HG03354 (cell line): Measurements from ENCODE around the gene TMEM135.
"Not testable (repeated sequence)": the region's sequence is repeated elsewhere in the genome, so short reads cannot be mapped to it uniquely, and the experiment has no call there.

Experiments used
- ATAC-seq: cut with Tn5 transposase; IDR thresholded peaks from one replicate; pipeline ENCODE4 v1.9.1; 2021; ENCODE audit warnings: mild to moderate bottlenecking; ENCODE audit not compliant: unreplicated experiment, poor library complexity, severe bottlenecking

The TMEM135 gene

GRCh38 chr11:87181143-87181542, 143.4 kb downstream of the TMEM135 start:
- no peak for ATAC-seq

- ATAC-seq, result no peak
Observed at GRCh38 chr11:87185228-87185627, 147.5 kb downstream of the TMEM135 start.

GRCh38 chr11:87187076-87187475, 149.3 kb downstream of the TMEM135 start:
- ATAC-seq, result no peak

GRCh38 chr11:87187930-87188329, 150.2 kb downstream of the TMEM135 start:
- ATAC-seq, result no peak

GRCh38 chr11:87188396-87188795, 150.7 kb downstream of the TMEM135 start:
- ATAC-seq, result not testable (repeated sequence)

- not testable (repeated sequence) for ATAC-seq
Observed at GRCh38 chr11:87188921-87189320, 151.2 kb downstream of the TMEM135 start.

GRCh38 chr11:87190071-87190470, 152.3 kb downstream of the TMEM135 start:
- ATAC-seq, result no peak

- ATAC-seq, result no peak
Observed at GRCh38 chr11:87193756-87194470, 156.2 kb downstream of the TMEM135 start.

GRCh38 chr11:87194985-87195820, 157.5 kb downstream of the TMEM135 start:
- ATAC-seq, result no peak

GRCh38 chr11:87198266-87198881, 160.6 kb downstream of the TMEM135 start:
- ATAC-seq, result no peak

GRCh38 chr11:87201376-87201775, 163.6 kb downstream of the TMEM135 start:
- ATAC-seq, result no peak

GRCh38 chr11:87203907-87204602, 166.3 kb downstream of the TMEM135 start:
- ATAC-seq, result peak; percentile 54

- peak; percentile 28 for ATAC-seq
Observed at GRCh38 chr11:87212891-87213290, 175.2 kb downstream of the TMEM135 start.

GRCh38 chr11:87213444-87213843, 175.7 kb downstream of the TMEM135 start:
- peak; percentile 88 for ATAC-seq

- no peak for ATAC-seq
Observed at GRCh38 chr11:87215236-87215635, 177.5 kb downstream of the TMEM135 start.

GRCh38 chr11:87219266-87219665, 181.5 kb downstream of the TMEM135 start:
- ATAC-seq, result no peak

- no peak for ATAC-seq
Observed at GRCh38 chr11:87223816-87224215, 186.1 kb downstream of the TMEM135 start.

- no peak for ATAC-seq
Observed at GRCh38 chr11:87224486-87224885, 186.8 kb downstream of the TMEM135 start.

GRCh38 chr11:87228820-87229219, 191.1 kb downstream of the TMEM135 start:
- ATAC-seq, result no peak

- ATAC-seq, result no peak
Observed at GRCh38 chr11:87230995-87231394, 193.3 kb downstream of the TMEM135 start.
